AG08395 (cell line): ENCODE data around the gene PCBP3.
"Not testable (repeated sequence)": the region's sequence is repeated elsewhere in the genome, so short reads cannot be mapped to it uniquely, and the experiment has no call there.

ENCODE experiments used
- DNase-seq: peaks from one replicate; pipeline ENCODE4 v3.0.0; 2012; ENCODE audit warnings: mixed read lengths, low spot score

PCBP3 gene

DNA sequence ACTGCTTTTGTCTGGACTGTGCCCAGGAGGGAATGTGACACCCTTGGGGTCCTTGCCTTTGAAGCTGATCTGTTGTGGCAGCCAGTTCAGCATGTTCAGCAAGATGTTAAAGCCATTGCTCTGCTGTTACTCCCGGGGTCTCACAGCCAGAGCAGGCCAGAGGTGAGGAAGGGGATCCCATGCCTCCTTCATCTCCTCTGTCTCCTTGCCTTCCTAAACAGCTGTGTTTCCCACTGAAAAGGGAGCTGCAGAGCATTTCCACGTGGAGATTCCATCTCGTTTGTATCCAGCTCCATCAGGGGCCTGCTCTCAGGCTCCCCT is 202.2 kb downstream of the PCBP3 start:
- DNase-seq, result no peak

DNA sequence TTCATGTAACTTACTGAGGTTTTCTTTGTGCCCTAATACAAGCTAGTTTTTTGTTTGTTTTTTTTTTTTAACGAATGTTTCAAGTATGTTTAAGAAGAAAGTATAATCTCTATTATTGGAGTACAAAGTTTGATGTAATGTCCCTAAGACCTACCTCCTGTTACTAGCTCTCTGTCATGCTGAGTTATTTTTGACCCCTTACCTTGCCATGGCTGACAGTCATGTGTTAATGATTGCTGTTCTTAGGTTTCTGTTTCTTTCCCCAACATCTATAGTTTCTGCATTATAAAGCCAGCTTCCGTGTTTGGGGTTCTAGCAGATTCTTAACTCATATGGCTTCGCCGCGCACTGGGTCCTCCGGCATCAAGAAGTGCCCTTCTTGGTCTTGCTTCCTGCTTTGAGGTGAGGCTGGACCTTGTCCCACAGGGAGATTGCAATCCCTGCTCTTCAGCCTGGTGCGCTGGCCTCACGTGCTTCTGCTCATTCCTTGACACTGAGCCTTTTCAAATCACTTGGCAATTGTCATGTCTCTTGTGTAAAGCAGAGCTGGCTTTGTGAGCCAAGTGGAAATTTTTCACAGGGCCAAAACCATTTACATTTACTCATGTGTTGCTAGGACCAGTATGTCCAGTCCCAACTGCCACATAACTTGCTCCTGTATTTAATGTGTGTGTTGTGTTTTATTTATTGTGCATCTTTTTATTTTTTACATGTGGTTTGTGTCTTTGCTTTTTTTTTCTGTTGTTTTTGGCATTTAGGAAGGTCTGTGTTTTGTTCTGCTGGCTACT is 203.0 kb downstream of the PCBP3 start:
- peak; percentile 78 for DNase-seq

- no peak for DNase-seq
Observed at GRCh38 chr21:45847870-45848269, 204.3 kb downstream of the PCBP3 start.

DNA sequence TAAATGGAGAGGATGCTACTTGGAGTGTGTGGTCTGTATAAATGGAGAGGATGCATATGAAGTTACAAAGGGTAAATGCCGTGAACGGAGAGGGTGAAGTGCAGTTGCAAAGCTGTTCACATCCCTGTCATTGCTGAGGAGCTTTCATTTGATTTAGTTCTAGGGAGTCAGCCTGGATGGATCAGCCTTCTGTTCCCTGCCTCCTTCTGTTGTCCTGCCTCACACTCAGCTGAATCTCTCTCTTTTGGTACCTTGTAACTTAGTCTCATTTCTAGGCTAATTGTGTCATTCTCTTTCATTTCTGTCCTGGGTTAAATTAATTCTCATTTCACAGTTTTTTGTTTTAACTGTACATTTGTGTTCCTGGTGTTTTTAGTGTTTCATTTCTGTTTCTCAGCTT is 204.8 kb downstream of the PCBP3 start:
- no peak for DNase-seq

GRCh38 chr21:45848805-45849204 is 205.3 kb downstream of the PCBP3 start:
- no peak for DNase-seq

DNA sequence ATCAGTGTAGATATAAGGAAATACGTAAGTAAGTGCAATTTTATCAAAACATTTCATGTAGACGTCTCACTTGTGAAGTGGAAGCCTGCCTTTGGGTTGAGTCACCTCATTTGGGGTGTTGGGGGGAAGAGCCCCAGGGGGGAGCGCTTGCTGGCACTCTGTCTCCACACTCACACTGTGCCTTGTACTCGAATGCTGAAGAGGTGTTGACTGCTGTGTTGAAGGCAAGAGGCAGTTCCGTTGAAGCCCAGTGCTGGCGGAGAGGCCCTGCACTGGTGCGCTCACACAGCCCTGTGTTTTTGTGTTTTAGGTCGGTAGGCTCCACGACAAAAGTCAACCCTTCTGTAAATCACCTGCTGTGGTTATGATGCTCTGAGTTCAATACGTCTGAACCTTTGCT is 206.1 kb downstream of the PCBP3 start:
- DNase-seq, result no peak

- no peak for DNase-seq
Observed at GRCh38 chr21:45850181-45850580, 206.7 kb downstream of the PCBP3 start.

DNA sequence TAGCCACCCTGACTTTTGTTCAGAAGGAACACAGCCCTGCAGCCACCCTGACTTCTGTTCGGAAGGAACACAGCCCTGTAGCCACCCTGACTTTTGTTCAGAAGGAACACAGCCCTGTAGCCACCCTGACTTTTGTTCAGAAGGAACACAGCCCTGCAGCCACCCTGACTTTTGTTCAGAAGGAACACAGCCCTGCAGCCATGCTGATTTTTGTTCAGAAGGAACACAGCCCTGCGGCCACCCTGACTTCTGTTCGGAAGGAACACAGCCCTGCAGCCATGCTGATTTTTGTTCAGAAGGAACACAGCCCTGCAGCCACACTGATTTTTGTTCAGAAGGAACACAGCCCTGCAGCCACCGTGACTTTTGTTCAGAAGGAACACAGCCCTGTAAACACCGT is 208.9 kb downstream of the PCBP3 start:
- DNase-seq, result not testable (repeated sequence)

GRCh38 chr21:45852886-45853400 is 209.4 kb downstream of the PCBP3 start:
- no peak for DNase-seq

DNA sequence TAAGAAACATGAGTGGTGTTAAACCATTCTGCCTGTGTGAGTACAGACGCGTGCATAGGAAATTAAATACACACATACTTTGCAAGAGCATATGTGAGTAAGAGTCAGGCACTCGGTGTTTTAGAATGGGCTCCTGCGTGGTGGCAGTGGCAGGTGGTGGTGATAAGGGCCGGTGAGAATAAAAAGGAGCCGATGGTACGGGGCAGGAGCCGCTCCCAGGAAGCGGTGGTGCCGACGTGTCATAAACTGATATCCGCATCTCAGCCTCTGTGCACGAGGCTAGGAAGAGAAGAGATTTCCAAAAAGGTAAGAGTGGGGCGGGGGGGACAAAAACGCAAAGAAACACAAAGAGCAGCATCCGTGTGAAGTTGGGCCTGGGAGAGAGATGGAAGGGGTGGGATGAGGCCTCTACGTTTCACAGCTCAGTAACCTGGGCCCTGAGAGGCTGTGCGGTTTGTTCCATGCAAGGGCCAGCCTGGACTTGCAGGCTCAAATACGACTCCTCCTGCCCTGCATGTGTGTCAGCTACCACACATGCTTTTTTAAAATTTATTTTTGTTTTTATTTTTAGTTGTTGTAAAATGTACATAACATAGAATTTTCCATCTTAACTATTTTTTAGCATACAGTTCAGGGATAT is 210.3 kb downstream of the PCBP3 start:
- DNase-seq, result no peak

GRCh38 chr21:45854690-45855247 is 211.2 kb downstream of the PCBP3 start:
- DNase-seq, result no peak

GRCh38 chr21:45855248-45855811 is 211.8 kb downstream of the PCBP3 start:
- no peak for DNase-seq

- DNase-seq, result no peak
Observed at GRCh38 chr21:45856442-45856841, 212.9 kb downstream of the PCBP3 start.

- no peak for DNase-seq
Observed at GRCh38 chr21:45856906-45857305, 213.4 kb downstream of the PCBP3 start.

GRCh38 chr21:45857761-45858160 is 214.2 kb downstream of the PCBP3 start:
- DNase-seq, result no peak

- no peak for DNase-seq
Observed at GRCh38 chr21:45858180-45858579, 214.7 kb downstream of the PCBP3 start.

- DNase-seq, result no peak
Observed at GRCh38 chr21:45859041-45859761, 215.7 kb downstream of the PCBP3 start.

DNA sequence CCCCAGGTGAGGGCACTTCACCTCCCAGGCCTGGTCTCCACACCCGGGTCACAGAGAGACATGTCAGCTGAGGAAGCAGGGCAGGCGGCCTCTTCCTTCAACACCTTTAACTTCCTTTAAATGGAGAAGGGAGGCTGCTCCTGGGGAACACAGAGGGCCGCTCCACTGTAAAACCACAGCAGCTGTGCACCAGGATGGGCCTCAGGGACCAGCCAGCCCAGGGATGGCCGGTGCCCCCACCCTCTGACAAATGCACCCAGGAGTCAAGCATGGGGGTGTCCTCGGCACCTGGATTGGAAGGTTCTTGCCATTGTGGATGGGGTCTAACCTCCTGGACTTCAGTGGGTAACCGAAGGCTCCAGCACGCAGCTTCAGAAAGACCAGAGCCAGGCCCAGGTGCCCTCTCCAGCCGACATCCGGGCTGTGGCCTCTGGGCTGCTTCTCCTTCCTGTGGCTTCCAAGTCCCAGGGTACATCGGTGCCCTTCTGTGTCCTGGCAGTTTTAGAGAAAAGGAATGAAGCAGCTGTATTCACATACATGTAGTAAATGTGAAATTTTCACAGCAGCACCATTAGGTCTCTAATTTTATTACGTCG is 216.3 kb downstream of the PCBP3 start:
- DNase-seq, result no peak

GRCh38 chr21:45860493-45861155 is 217.1 kb downstream of the PCBP3 start:
- no peak for DNase-seq

GRCh38 chr21:45861156-45861870 is 217.8 kb downstream of the PCBP3 start:
- no peak for DNase-seq
